Activated T-helper 9 cell treated with anti-CD3 and anti-CD28 coated beads, Interleukin-2, amount 50 U/mL, for 16 hours (primary cell): ENCODE results near the gene SYNPO.
A peak's percentile ranks its signal among the peaks of the same experiment; 100 is the strongest.

ENCODE experiments used
- DNase-seq: peaks from one replicate; pipeline ENCODE4 v3.0.0-alpha.2; 2020; ENCODE audit warnings: low read depth

The SYNPO gene

DNA sequence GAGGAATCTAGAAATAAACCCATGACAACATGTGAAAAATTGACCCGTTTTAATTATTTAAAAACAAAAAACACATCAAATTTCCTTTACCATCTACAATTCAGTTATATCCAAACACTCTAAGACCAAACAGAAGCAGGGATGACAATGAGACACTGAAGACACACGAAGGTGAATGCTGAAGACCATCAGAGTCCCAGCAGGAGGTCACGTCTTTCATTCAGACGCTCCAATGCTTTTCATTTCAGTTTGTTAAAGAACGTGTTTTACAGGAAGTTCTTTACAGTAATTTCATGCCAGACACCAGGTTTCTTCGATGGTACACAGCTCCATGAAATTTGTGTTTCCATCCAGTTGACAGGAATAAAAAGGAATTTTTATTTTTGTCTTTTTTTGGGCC, 50.3 kb downstream of the SYNPO start:
- DNase-seq: no peak

- no peak for DNase-seq
These were observed 51.8 kb downstream of the SYNPO start for GRCh38 chr5:150692276-150692675.

DNA sequence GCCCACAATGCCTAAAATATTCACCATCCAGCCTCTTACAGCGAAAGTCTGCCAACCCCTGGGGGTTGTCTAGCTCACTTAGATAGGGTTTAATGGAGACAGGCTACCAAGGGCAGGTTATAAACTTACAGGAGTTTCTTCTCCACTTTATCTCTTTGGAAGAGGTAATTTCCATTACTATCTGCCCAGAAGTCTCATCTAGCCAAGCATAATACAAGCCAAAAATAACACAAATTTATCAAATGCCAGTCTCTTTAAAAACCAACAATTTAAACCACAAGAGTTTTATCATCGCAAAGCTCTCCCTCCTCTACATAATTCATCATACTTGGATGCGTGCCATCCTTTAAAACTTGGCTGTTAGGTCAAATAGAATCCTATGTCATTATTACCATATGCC, 54.2 kb downstream of the SYNPO start:
- DNase-seq: no peak

DNA sequence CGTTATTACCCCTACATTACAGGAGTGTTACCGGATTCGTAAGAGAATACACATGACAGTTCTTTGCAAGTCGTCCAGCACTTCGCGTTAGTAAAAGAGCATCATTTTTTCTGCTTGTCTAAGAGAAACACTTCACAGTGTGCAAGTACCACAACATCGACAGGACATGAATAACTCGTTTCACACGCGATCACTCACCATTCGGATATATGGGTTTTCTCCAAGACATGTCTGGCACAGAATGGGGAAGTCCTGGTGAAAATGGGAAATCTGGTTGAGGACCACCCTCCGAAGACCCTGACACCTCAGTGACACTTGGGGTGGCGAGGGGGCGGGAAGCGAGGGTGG, 59.8 kb downstream of the SYNPO start:
- no peak for DNase-seq

DNA sequence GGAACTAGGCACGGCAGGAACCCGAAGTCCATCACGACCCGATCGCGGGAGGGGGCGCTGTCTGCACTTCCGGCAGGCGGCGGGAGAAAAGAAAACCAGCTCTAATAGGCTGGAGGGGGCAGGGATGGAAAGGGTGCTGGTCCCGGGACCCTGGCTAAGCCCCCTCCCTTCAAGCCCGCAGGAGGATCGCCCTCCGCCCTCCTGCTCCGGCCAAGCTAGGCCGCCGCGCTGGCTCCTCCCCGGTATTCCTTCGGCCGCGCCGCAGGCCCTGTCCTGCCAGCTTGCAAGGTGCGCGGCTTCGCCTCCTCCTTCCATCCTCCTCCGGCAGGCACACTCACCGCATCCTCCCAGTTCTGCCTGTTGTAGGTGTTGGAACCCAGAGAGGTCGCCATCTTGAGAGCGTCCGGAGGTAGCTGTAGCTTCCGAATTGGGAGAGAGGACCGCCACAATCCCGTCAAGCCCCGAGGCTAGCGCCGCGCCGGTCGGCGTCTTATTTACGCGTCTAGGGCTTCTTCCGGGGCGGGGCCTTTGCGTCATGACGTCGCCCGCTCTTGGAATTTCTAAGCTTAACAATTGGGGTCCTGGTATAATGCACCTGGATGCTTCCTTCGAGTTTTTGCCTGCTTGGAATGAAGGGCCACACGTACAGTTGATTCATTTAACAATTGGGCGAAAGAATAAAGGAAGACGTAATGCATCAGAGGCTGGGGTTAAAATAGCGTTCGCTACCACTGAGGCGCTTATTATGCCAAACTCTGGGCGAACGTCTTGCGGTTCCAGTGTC, 60.3 kb downstream of the SYNPO start, which contains the start of gene RBM22:
Gene RBM22 (minus strand): TSS at position 469 of the 784 bp plus-strand sequence. CDS start 77 bp downstream, at position 392.
- DNase-seq: peak; percentile 86

GRCh38 chr5:150703762-150704161, 63.3 kb downstream of the SYNPO start:
- no peak for DNase-seq

DNA sequence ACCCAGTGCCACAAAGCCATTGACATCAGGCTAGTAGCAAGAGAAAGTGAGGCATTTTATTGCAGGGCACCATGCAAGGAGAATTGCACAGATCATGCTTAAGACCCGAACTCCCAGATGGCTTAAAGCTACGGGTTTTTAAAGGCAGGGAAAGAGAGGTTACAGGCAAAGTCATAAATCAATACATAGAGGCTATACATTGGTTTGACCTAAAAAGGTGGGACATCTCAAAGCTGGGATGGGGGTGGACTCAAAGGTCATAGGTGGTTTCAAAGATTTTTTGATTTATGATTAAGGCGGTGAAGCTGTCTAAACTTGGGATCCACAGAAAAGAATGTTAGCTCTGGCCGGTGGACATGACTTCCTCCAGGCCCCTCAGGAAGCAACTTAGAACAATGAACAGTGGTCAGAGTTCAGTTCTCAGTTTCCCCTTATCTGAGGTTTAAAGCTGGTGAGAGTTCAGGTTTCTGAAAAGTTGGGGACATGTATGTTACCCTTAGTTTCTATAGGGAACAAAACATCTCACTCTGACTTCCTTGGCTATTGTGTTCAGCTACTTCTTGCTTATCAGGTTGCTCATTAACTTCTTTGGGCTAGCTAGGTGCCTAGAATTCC, 66.4 kb downstream of the SYNPO start:
- DNase-seq: no peak
